Memory B cell (primary cell): Measurements from ENCODE around the gene CAMK1D.
A peak's percentile ranks its signal among the peaks of the same experiment; 100 is the strongest.

Experiments used
- ATAC-seq: fragments of 150-1000 bp; cut with Tn5 transposase; 2 replicates; pipeline ENCODE4 v1.10.0; 2021; ENCODE audit warnings: low read depth, mild to moderate bottlenecking, moderate library complexity
- DNase-seq, 2 donors: peaks; one replicate each; pipeline ENCODE4 v3.0.0; 2022; ENCODE audit warnings: low spot score in 2 of 2
- H3K27ac Mint-ChIP-seq: one replicate; pipeline ENCODE4 v1.8.0; 2022; ENCODE audit warnings: mild to moderate bottlenecking, moderate library complexity, mixed read lengths
- H3K27me3 Mint-ChIP-seq: one replicate; pipeline ENCODE4 v1.8.0; 2022; ENCODE audit warnings: mixed read lengths
- H3K36me3 Mint-ChIP-seq: one replicate; pipeline ENCODE4 v1.8.0; 2022; ENCODE audit warnings: mild to moderate bottlenecking, mixed read lengths
- H3K4me1 Mint-ChIP-seq: one replicate; pipeline ENCODE4 v1.8.0; 2022; ENCODE audit warnings: mixed read lengths
- H3K4me3 Mint-ChIP-seq: one replicate; pipeline ENCODE4 v1.8.0; 2022; ENCODE audit warnings: mild to moderate bottlenecking, moderate library complexity, mixed read lengths
- H3K9me3 Mint-ChIP-seq: one replicate; pipeline ENCODE4 v1.8.0; 2022; ENCODE audit warnings: mixed read lengths

CAMK1D gene

GRCh38 chr10:12550994-12551393, 201.6 kb downstream of the CAMK1D start:
- peaks cover 3% of the 10 kb centered on the region for H3K9me3 Mint-ChIP-seq
- peaks cover 37% of the 10 kb centered on the region for H3K4me1 Mint-ChIP-seq
- peaks cover 22% of the 10 kb centered on the region for H3K36me3 Mint-ChIP-seq
- H3K27ac Mint-ChIP-seq = no peak overlapping the region
- H3K4me3 Mint-ChIP-seq = no peak overlapping the region
- no peaks in the 10 kb centered on the region for H3K27me3 Mint-ChIP-seq
- ATAC-seq (no peak), DNase-seq (no peak)

- DNase-seq = no peak
- ATAC-seq = peak; percentile 66
- peak overlapping the region; percentile 82 for H3K27ac Mint-ChIP-seq
- no peak overlapping the region for H3K4me3 Mint-ChIP-seq
- no peaks in the 10 kb centered on the region for H3K27me3 Mint-ChIP-seq
- peaks cover 30% of the 10 kb centered on the region for H3K4me1 Mint-ChIP-seq
- H3K36me3 Mint-ChIP-seq = peaks cover 26% of the 10 kb centered on the region
- H3K9me3 Mint-ChIP-seq = no peaks in the 10 kb centered on the region
Measured at GRCh38 chr10:12556039-12556438, 206.7 kb downstream of the CAMK1D start.

GRCh38 chr10:12559578-12560178, 210.3 kb downstream of the CAMK1D start:
- ATAC-seq = no peak
- H3K9me3 Mint-ChIP-seq = no peaks in the 10 kb centered on the region
- H3K4me1 Mint-ChIP-seq = peaks cover 64% of the 10 kb centered on the region
- H3K4me3 Mint-ChIP-seq = no peak overlapping the region
- H3K36me3 Mint-ChIP-seq = peaks cover 29% of the 10 kb centered on the region
- no peaks in the 10 kb centered on the region for H3K27me3 Mint-ChIP-seq
- no peak for DNase-seq
- no peak overlapping the region for H3K27ac Mint-ChIP-seq

- peak overlapping the region; percentile 54 for H3K27ac Mint-ChIP-seq
- peaks cover 56% of the 10 kb centered on the region for H3K4me1 Mint-ChIP-seq
- ATAC-seq (no peak), DNase-seq (no peak)
- peaks cover 16% of the 10 kb centered on the region for H3K36me3 Mint-ChIP-seq
- H3K4me3 Mint-ChIP-seq = no peak overlapping the region
- no peaks in the 10 kb centered on the region for H3K27me3 Mint-ChIP-seq
- H3K9me3 Mint-ChIP-seq = no peaks in the 10 kb centered on the region
Measured at GRCh38 chr10:12561307-12561706, 212.0 kb downstream of the CAMK1D start.

- ATAC-seq = no peak
- peaks cover 56% of the 10 kb centered on the region for H3K4me1 Mint-ChIP-seq
- H3K4me3 Mint-ChIP-seq = no peak overlapping the region
- peaks cover 13% of the 10 kb centered on the region for H3K36me3 Mint-ChIP-seq
- H3K9me3 Mint-ChIP-seq = no peaks in the 10 kb centered on the region
- H3K27me3 Mint-ChIP-seq = no peaks in the 10 kb centered on the region
- DNase-seq = no peak
- H3K27ac Mint-ChIP-seq = peak overlapping the region; percentile 54
Measured at GRCh38 chr10:12561720-12562119, 212.4 kb downstream of the CAMK1D start.

- Mint-ChIP-seq H3K27me3 (no peaks in the 10 kb centered on the region), H3K4me1 (peaks cover 63% of the 10 kb centered on the region), H3K27ac (peak overlapping the region; percentile 30), H3K4me3 (no peak overlapping the region), H3K36me3 (peaks cover 10% of the 10 kb centered on the region), H3K9me3 (no peaks in the 10 kb centered on the region)
- no peak for DNase-seq
- no peak for ATAC-seq
Measured at GRCh38 chr10:12563489-12563888, 214.1 kb downstream of the CAMK1D start.

- no peak overlapping the region for H3K4me3 Mint-ChIP-seq
- H3K27ac Mint-ChIP-seq = peak overlapping the region; percentile 30
- no peak for ATAC-seq
- no peak for DNase-seq
- H3K27me3 Mint-ChIP-seq = no peaks in the 10 kb centered on the region
- no peaks in the 10 kb centered on the region for H3K9me3 Mint-ChIP-seq
- H3K36me3 Mint-ChIP-seq = peaks cover 10% of the 10 kb centered on the region
- peaks cover 63% of the 10 kb centered on the region for H3K4me1 Mint-ChIP-seq
Measured at GRCh38 chr10:12564173-12564572, 214.8 kb downstream of the CAMK1D start.

- Mint-ChIP-seq H3K4me3 (no peak overlapping the region), H3K9me3 (no peaks in the 10 kb centered on the region), H3K27me3 (no peaks in the 10 kb centered on the region), H3K4me1 (peaks cover 50% of the 10 kb centered on the region), H3K27ac (peak overlapping the region; percentile 78), H3K36me3 (peaks cover 7% of the 10 kb centered on the region)
- ATAC-seq (no peak), DNase-seq (no peak)
Measured at GRCh38 chr10:12566161-12567115, 217.1 kb downstream of the CAMK1D start.

- H3K4me3 Mint-ChIP-seq = peak overlapping the region; percentile 1
Measured at GRCh38 chr10:12568391-12569009, 219.2 kb downstream of the CAMK1D start.

GRCh38 chr10:12572281-12572680, 222.9 kb downstream of the CAMK1D start:
- ATAC-seq (no peak), DNase-seq (no peak)
- Mint-ChIP-seq H3K27ac (peak overlapping the region; percentile 51), H3K4me1 (peaks cover 25% of the 10 kb centered on the region), H3K36me3 (peaks cover 37% of the 10 kb centered on the region), H3K4me3 (no peak overlapping the region), H3K9me3 (no peaks in the 10 kb centered on the region), H3K27me3 (no peaks in the 10 kb centered on the region)

More at GRCh38 chr10:12568391-12569009, 219.2 kb downstream of the CAMK1D start:
- no peaks in the 10 kb centered on the region for H3K27me3 Mint-ChIP-seq
- no peaks in the 10 kb centered on the region for H3K9me3 Mint-ChIP-seq
- no peak for ATAC-seq
- H3K4me1 Mint-ChIP-seq = peaks cover 43% of the 10 kb centered on the region
- DNase-seq = no peak
- peaks cover 16% of the 10 kb centered on the region for H3K36me3 Mint-ChIP-seq
- H3K27ac Mint-ChIP-seq = peak overlapping the region; percentile 48

- no peak overlapping the region for H3K4me3 Mint-ChIP-seq
- peaks cover 42% of the 10 kb centered on the region for H3K4me1 Mint-ChIP-seq
- ATAC-seq (no peak), DNase-seq (no peak)
- H3K9me3 Mint-ChIP-seq = peaks cover 3% of the 10 kb centered on the region
- H3K27me3 Mint-ChIP-seq = no peaks in the 10 kb centered on the region
- H3K36me3 Mint-ChIP-seq = peaks cover 49% of the 10 kb centered on the region
- H3K27ac Mint-ChIP-seq = no peak overlapping the region
Measured at GRCh38 chr10:12577610-12578009, 228.3 kb downstream of the CAMK1D start.

GRCh38 chr10:12579954-12580858, 230.9 kb downstream of the CAMK1D start:
- Mint-ChIP-seq H3K4me3 (no peak overlapping the region), H3K27me3 (no peaks in the 10 kb centered on the region), H3K9me3 (peaks cover 3% of the 10 kb centered on the region), H3K4me1 (peaks cover 34% of the 10 kb centered on the region), H3K36me3 (peaks cover 41% of the 10 kb centered on the region), H3K27ac (peak overlapping the region; percentile 39)
- no peak for DNase-seq
- no peak for ATAC-seq

- ATAC-seq (no peak), DNase-seq (no peak)
- Mint-ChIP-seq H3K27ac (no peak overlapping the region), H3K27me3 (no peaks in the 10 kb centered on the region), H3K4me1 (peaks cover 41% of the 10 kb centered on the region), H3K36me3 (peaks cover 28% of the 10 kb centered on the region), H3K9me3 (peaks cover 3% of the 10 kb centered on the region), H3K4me3 (no peak overlapping the region)
Measured at GRCh38 chr10:12583891-12584595, 234.7 kb downstream of the CAMK1D start.
